ENCODE measurements around the gene TMEM217. TPM values are rescaled to one million over a fixed set of nuclear protein-coding genes. Genes with fewer than 3 reads are reported as not detected.
"Not testable (repeated sequence)": the region's sequence is repeated elsewhere in the genome, so short reads cannot be mapped to it uniquely, and the experiment has no call there.

TMEM217 gene
- polyA plus RNA-seq, 5 donors: 2.1 to 2.8 (median 2.3) TPM

GRCh38 chr6:37218511-37218910 lies 39.4 kb downstream of the TMEM217 start:
- DNase-seq: no peak

- DNase-seq: no peak
These were observed 39.9 kb downstream of the TMEM217 start for GRCh38 chr6:37218061-37218460.

GRCh38 chr6:37212268-37212667 lies 45.7 kb downstream of the TMEM217 start:
- no peak for DNase-seq

- peak; percentile 50 to 76 for DNase-seq
These were observed 47.5 kb downstream of the TMEM217 start for GRCh38 chr6:37210313-37210968.

GRCh38 chr6:37209461-37210205 lies 48.3 kb downstream of the TMEM217 start:
- no peak for DNase-seq

- DNase-seq: no peak
These were observed 49.2 kb downstream of the TMEM217 start for GRCh38 chr6:37208793-37209192.

GRCh38 chr6:37207903-37208456 lies 50.0 kb downstream of the TMEM217 start:
- peak in 1 of 2 donors; percentile 27 for DNase-seq

GRCh38 chr6:37206622-37207021 lies 51.3 kb downstream of the TMEM217 start:
- DNase-seq: no peak

- no peak for DNase-seq
These were observed 52.0 kb downstream of the TMEM217 start for GRCh38 chr6:37205997-37206340.

GRCh38 chr6:37205175-37205996 lies 52.6 kb downstream of the TMEM217 start:
- no peak for DNase-seq

GRCh38 chr6:37204014-37204751 lies 53.8 kb downstream of the TMEM217 start:
- no peak for DNase-seq

- DNase-seq: no peak
These were observed 55.0 kb downstream of the TMEM217 start for GRCh38 chr6:37202788-37203491.

- DNase-seq: no peak
These were observed 56.2 kb downstream of the TMEM217 start for GRCh38 chr6:37201726-37202125.

GRCh38 chr6:37200085-37200484 lies 57.9 kb downstream of the TMEM217 start:
- peak; percentile 25 to 46 for DNase-seq

GRCh38 chr6:37196451-37196850 lies 61.5 kb downstream of the TMEM217 start:
- DNase-seq: not testable (repeated sequence)

GRCh38 chr6:37194886-37195285 lies 63.1 kb downstream of the TMEM217 start:
- DNase-seq: not testable (repeated sequence)

- no peak for DNase-seq
These were observed 65.3 kb downstream of the TMEM217 start for GRCh38 chr6:37192666-37193065.

GRCh38 chr6:37190159-37190535 lies 67.8 kb downstream of the TMEM217 start:
- no peak for DNase-seq

- no peak for DNase-seq
These were observed 68.9 kb downstream of the TMEM217 start for GRCh38 chr6:37188962-37189510.

GRCh38 chr6:37187321-37188022 lies 70.5 kb downstream of the TMEM217 start:
- no peak for DNase-seq

Data from right lung (tissue), 5 donors.